ENCODE data around the gene ACAT2. TPM values are rescaled to one million over a fixed set of nuclear protein-coding genes. Genes with fewer than 3 reads are reported as not detected.
A peak's percentile ranks its signal among the peaks of the same experiment; 100 is the strongest.
"Not testable (repeated sequence)": the region's sequence is repeated elsewhere in the genome, so short reads cannot be mapped to it uniquely, and the experiment has no call there.

ACAT2 gene
- total RNA-seq, 1 donor: 22.1 TPM

DNA sequence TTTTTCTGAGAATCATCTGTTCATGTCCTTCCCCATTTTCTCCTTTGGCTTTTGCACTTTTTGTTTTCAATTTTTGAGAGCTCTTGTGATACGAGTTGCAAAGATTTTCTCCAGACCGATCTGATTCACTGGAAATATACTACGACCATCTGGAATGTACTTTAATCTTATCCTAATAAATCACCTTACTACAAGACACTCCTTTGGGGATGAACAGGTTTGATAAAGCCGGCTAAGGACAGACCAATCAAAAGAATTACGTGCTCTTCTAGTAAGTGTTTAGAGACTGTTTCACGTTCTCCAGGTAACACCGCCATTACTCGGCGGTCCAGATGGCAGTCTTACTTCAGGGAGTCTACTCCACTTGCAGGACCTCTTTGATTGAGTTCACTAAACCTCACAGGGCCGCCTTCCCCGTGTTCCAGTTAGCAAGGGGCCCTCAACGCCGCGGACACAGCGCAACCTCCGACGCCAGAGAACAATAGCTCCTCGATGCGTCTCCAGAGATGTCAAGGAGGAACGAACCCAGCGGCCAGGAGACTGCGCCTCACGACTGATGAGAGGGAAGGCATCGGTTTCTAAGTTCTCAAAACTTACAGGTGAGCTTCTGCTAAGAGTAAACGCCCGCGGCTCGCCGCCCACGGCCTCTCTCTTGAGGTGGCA is 35.5 kb upstream of the ACAT2 start:
- TF ChIP-seq CTCF (IDR thresholded peaks at IDR 0.05; ENCODE audit: insufficient read depth, low read length): no peak
- peak overlapping the region; percentile 85 for H3K4me3 ChIP-seq (ENCODE audit: low read depth, low read length)
- no peak for DNase-seq (ENCODE audit: low read depth)

DNA sequence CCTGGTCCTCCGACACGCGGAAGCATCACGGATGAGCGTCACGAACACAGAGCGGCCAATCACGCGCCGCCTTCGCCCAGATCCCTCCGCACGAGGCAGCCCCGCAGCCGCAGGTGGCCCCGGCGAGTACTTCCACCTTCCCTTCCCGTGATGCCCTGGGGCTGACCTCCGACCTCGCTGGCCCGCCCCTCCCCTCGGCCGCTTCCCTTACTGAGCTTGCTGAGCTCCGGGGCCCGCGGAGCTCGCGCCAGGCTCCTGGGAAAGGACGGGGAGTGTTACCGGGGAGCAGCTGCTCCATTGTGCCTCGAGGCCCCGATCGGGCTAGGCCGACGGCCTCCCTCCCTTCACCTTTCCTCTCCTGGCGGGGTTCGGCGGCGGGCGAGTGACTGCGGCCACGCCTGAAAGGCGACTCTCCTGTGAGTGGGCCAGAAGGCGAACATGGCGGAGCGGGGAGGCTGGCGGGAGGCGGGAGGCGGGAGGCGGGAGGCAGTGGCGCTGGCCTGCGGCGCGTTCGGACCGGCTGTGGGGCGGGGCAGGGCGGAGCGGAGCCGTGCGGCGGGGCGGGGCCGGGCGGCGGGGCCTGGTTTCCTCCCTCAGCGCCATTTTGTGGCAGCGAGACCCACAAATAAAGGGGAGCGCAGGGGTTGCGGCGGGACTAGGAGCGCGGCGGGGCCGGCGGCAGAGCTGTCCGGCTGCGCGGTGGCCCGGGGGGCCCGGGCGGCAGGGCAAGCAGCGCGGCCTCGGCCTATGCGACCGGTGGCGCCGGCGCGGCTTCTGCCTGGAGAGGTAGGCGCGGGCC is 34.7 kb upstream of the ACAT2 start, which contains the start of gene WTAP:
TSS of gene WTAP (plus strand) at position 589 of the 799 bp plus-strand sequence. CDS start 8,760 bp downstream, outside the sequence.
- no peak for TF ChIP-seq CTCF (IDR thresholded peaks at IDR 0.05; ENCODE audit: insufficient read depth, low read length)
- peak within 1 kb of the TSS; percentile 85 for H3K4me3 ChIP-seq (ENCODE audit: low read depth, low read length)
- DNase-seq (ENCODE audit: low read depth): peak; percentile 90

DNA sequence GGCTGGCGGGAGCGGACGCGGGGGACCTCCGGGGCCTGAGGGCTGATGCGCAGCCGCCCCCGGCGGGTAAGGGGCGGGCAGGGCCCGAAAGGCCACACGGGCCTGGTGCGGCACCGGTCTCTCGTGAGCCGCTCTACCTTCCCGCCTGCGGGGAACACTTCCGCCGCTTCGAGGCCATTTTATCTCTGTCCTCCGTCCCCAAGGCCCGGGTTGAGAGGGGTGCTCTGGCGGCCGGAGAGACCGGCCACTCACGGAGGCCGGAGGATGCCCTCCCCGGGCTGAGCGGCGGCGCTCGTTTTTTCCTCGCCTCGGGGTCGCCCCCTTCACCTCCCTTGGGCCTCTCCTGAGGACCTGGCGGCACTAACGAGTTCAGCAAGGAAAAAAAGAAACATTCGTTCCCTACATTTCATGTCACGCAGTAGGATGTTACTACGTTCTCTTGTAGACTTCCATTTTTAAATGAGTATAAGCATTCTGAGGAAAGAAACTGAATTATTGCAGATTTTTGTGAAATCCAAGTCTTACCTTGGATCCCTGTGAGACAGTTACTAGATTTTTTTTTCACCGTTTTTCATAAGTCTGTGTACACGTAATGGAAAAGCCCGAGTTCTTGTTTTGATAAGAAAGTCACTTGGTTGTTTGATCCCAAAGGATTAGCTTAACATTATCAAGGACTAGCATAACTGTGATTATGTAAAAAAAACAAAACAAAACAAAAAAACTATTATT is 34.0 kb upstream of the ACAT2 start:
- DNase-seq (ENCODE audit: low read depth): peak; percentile 35
- TF ChIP-seq CTCF (IDR thresholded peaks at IDR 0.05; ENCODE audit: insufficient read depth, low read length): no peak
- H3K4me3 ChIP-seq (ENCODE audit: low read depth, low read length): peak overlapping the region; percentile 80

GRCh38 chr6:159728531-159728964 is 33.3 kb upstream of the ACAT2 start:
- peak; percentile 33 for DNase-seq (ENCODE audit: low read depth)
- peak overlapping the region; percentile 80 for H3K4me3 ChIP-seq (ENCODE audit: low read depth, low read length)
- no peak for TF ChIP-seq CTCF (IDR thresholded peaks at IDR 0.05; ENCODE audit: insufficient read depth, low read length)

DNA sequence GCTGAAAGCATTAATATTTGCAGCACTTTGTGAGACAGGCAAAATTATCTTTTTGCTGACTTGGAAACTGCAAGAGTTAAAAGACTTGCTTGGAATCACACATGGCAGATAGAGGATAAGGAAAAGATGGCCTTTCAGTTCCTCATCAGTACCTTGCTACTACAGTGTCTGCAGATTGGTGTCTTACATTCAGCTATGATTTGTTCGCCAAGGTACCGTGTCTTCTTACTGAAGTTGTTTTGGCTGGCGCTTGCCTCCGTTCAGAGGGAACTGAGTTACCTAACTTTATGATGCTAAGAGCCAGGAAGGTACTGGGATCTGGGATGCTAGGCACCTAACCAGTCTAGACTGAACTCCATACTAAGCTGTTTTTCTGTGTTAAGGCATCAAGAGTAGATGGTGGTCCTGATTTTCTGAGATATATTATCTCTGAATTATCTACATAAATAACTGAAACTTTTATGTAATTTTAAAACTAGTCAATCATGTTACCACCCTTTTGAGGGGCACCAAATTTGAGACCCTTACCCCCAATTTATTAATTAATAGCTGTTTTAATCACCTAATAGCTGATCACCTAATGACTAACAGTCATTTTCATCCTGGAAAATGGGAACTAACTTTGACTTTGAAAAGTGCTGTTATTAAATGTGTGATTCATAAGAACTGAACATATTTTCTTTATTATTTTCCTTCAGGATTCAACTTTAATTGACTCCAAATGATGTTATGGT is 32.1 kb upstream of the ACAT2 start:
- no peak for TF ChIP-seq CTCF (IDR thresholded peaks at IDR 0.05; ENCODE audit: insufficient read depth, low read length)
- H3K4me3 ChIP-seq (ENCODE audit: low read depth, low read length): peak overlapping the region; percentile 80
- DNase-seq (ENCODE audit: low read depth): peak; percentile 28

DNA sequence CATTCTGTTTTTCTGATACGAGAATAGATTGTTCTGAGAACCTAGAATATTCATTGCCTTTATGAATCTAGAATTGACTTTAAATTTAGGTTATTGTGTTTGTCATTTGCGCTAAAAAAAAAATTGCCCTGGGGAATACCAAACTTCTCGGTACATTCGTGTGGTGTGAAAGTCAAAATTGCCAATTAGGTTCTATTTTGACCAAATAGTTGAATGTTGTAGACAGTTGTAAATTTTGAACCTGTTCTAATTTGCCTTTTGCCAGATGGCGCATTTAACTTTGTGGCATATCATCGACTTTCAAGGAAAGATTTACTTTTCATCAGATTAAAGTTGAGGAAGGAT is 31.5 kb upstream of the ACAT2 start:
- DNase-seq (ENCODE audit: low read depth): no peak
- H3K4me3 ChIP-seq (ENCODE audit: low read depth, low read length): peak overlapping the region; percentile 35
- TF ChIP-seq CTCF (IDR thresholded peaks at IDR 0.05; ENCODE audit: insufficient read depth, low read length): no peak

DNA sequence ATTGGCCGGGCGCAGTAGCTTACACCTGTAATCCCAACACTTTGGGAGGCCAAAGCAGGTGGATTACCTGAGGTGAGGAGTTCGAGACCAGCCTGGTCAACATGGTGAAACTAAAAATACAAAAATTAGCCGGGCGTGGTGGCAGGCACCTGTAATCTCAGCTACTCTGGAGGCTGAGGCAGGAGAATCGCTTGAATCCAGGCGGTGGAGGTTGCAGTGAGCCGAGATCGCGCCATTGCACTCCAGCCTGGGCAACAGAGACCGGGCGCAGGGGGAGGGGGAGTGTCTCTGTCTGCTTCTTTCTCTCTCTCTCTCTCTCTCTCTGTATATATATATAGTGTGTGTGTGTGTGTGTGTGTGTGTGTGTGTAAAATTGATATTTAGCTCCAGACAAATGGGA is 29.3 kb upstream of the ACAT2 start:
- not testable (repeated sequence) for H3K4me3 ChIP-seq (ENCODE audit: low read depth, low read length); DNase-seq (ENCODE audit: low read depth)

DNA sequence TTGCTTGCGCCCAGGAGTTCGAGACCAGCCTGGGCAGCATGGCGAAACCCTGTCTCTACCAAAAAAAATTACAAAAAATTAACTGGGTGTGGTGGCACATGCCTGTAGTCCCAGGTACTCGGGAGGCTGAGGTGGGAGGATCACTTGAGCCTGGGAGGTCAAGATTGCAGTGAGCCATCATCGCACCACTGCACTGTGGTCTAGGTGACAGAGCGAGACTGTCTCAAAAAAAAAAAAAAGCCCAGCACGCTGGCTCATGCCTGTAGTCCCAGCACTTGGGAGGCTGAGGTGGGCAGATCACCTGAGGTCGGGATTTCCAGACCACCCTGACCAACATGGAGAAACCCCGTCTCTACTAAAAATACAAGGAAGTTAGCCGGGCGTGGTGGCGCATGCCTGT is 28.4 kb upstream of the ACAT2 start:
- not testable (repeated sequence) for H3K4me3 ChIP-seq (ENCODE audit: low read depth, low read length); DNase-seq (ENCODE audit: low read depth)

All from fibroblast of the aortic adventitia (primary cell).